ENCODE results near the gene POLR3K.

- no peak for TF ChIP-seq POLR2A (IDR thresholded peaks at IDR 0.05)
- no peak for TF ChIP-seq CTCF (IDR thresholded peaks at IDR 0.05)
Measured at GRCh38 chr16:67884-68789, 14.7 kb upstream of the POLR3K start.

Measured in upper lobe of left lung (tissue), 4 donors.